GM12872 (cell line): ENCODE measurements around the gene LRRC74B.

ENCODE experiments used
- CTCF ChIP-seq: IDR thresholded peaks from 3 replicates; pipeline ENCODE4 v1.5.1; 2011; ENCODE audit warnings: low read depth, mild to moderate bottlenecking, low read length, moderate library complexity; ENCODE audit not compliant: insufficient read depth

Gene LRRC74B

GRCh38 chr22:21010426-21011113 is 35.2 kb upstream of the LRRC74B start:
- no peak for TF ChIP-seq CTCF

GRCh38 chr22:21012446-21013407 is 33.0 kb upstream of the LRRC74B start:
- TF ChIP-seq CTCF: no peak

- no peak for TF ChIP-seq CTCF
These were observed 32.0 kb upstream of the LRRC74B start for GRCh38 chr22:21013657-21014201.

GRCh38 chr22:21014202-21014725 is 31.5 kb upstream of the LRRC74B start:
- no peak for TF ChIP-seq CTCF

- no peak for TF ChIP-seq CTCF
These were observed 30.9 kb upstream of the LRRC74B start, which contains the start of gene P2RX6 for GRCh38 chr22:21014726-21015465. TSS of gene P2RX6 (plus strand) at chr22:21015165. CDS start at chr22:21015175, 10 bp downstream.

GRCh38 chr22:21015466-21016006 is 30.2 kb upstream of the LRRC74B start:
- TF ChIP-seq CTCF: no peak
